HG02870 (cell line): ENCODE measurements around the gene THBS2.
"Not testable (repeated sequence)": the region's sequence is repeated elsewhere in the genome, so short reads cannot be mapped to it uniquely, and the experiment has no call there.

ENCODE experiments used
- ATAC-seq: cut with Tn5 transposase; IDR thresholded peaks from one replicate; pipeline ENCODE4 v1.9.1; 2021; ENCODE audit warnings: mild to moderate bottlenecking, moderate library complexity; ENCODE audit not compliant: unreplicated experiment

THBS2 gene

DNA sequence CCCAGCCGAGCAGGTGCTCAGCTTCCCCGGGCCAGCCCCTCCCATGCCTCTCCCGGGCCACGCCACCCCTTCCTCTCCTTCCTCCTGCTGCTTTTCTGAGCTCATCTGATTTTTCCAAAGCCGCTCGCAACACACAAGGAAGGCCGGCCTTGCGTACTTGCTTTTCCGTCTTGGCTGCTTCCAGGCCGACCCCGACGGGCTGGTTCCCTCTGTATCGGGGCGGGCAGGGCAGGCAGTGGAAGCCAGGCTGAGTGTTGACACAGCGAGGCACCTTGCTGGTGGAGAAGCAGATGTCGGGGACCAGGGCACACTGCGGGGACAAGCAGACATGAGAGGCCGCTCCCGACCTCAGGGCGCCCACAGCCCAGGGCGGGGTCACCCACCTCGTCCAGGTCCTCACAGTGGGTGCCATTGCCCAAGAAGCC lies 21.1 kb downstream of the THBS2 start:
- ATAC-seq, result no peak

DNA sequence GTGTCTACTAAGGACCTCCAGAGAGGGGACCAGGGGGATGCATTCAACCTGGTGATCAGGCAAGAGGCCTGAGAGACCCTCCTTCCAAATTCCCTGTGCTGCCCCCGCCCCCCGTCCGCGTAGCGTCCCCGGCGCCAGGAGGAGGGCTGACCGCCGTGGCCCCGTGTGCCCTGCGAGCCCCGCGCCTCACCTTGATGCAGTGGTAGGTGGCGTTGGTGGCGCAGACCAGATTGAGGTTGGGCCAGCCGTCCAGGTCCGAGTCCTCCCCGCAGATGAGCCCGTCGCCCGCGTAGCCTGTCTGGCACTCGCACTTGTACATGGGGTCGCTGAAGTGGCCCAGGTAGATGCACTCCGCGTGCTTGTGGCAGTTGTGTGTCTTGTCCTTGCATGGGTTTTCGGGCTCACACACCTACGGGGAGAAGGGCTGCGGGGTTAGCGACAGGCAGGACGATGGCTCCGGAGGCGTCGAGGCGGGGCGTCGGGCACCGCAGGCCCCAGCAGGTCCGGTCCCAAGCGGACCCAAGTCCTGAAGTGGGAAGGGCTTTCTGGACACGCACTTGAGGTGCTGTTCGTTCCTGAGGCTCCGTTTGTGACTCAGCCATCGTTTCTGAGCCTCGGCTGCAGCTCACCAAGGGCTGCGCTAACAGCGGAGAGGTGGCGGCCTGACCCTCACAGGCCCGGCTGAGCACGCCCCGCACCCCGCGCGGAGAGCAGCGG lies 21.7 kb downstream of the THBS2 start:
- no peak for ATAC-seq

DNA sequence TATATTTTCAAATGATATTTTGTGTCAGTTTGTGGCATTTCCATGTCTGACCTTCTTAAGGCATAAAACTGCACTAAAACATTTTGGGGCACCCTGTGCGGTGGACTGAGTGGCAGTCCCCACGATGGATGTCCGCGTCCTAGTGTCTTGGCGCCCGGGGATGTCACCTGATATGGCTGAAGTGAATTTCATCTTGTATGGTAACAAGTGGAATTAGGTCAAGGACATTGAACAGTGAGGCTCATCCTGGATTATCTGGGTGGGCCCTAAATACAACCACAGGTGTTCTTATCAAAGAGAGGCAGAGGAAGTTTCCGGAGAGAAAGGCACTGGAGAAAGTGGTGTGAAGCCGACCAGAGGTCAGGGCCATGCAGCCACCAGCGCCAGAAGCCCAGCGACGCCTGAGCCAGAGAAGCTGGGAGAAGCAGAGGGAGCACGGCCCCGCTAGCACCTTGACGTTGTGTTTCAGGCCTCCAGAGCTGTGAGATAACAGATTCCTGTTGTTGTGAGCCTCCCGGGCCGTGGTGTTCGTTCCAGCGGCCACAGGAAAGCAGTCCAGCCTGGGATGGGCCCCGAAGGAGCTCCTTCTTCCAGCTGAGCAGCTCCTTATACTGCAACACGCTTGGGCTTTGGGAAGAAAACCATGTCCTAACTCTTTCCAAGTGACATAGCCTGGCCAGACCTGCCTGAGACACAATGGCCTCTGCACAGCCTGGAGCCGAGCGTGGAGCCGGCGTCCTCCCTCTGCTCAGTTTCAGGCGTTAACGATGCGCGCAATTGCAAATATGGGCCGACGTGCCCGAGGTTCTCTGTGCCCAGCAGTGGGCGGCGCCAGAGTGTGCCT lies 22.5 kb downstream of the THBS2 start:
- ATAC-seq, result no peak

DNA sequence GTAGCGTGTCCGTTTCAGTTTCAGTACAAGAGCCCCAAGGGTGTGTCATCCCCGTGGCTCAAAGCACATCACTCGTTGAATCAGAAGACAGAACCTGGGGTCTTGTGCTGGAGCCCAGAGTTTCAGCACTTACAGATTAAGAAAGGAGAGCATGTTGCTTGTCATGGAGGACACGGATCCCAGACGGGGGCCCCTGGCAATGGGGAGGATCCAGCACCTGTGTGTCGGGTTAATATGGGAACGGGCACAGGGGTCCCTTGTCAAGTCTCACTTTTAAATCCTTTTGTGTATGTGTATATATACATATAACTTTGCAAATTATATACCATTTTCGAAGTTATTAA lies 23.4 kb downstream of the THBS2 start:
- no peak for ATAC-seq

DNA sequence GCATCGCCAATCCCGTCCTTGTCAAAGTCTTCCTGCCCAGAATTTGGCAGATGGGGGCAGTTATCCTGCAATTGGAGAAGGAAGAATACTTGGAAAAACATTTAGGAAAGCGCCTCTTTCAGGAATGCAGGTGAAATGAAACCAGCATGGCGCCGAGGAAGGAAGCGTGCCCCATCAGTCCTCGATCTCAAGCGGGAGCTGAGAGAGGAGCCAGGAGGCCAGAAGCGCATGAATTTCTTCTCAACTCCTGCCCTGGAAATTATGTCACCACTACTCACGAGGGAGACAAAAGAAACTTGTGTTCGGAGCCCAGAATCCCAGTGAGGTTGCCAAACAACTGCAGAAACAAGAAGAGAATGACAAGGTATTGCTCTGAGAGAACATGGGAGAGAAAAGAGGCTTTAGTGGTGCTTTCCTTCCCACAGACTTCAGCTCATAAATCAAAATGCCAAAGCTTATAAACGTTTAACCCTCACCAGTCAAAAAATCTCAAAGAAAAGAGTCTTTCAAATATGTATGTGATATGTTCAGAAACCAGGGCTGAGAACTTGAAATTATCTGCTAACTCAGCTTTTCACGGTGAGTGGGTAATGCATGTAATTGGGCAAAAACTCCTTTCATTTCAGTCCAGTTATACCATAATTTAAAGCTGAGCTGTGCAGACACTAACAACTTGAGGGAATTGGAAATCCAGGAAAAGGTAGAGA lies 23.9 kb downstream of the THBS2 start:
- ATAC-seq, result no peak

DNA sequence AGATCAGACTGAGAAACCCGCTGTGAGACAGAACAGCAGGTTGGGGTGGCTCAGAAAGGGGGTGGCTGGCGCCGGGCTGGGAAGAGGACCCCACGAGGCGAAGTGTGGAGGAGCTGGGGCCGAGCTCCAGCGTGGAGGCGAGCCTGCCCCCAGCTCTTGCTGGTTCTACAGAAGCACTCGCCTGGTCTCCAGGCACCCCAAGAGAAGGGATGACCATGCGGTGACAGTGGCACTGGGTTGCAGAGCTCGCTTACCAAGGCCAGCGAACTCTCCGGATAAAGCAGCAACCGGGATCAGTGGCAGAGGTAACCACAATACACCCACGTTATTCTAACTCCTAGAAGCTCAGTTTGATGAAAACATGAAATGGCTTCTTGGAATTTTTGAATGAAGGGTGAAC lies 26.5 kb downstream of the THBS2 start:
- ATAC-seq, result no peak

DNA sequence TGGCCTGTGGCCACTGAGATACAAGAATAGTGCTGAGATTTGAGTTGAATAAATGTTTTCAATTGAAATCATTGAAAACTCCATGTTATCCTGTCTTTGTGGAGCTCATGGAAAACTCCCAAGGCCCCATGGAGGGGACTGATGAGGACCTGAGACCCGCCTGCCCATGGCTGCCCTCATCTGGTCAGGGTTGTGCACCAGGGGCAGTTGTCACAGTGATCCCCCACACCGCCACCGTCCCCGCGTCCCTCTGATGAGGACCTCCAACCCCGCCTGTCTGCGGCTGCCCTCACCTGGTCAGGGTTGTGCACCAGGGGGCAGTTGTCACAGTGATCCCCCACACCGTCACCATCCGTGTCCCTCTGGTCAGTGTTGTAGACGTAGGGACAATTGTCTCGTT lies 27.8 kb downstream of the THBS2 start:
- no peak for ATAC-seq

DNA sequence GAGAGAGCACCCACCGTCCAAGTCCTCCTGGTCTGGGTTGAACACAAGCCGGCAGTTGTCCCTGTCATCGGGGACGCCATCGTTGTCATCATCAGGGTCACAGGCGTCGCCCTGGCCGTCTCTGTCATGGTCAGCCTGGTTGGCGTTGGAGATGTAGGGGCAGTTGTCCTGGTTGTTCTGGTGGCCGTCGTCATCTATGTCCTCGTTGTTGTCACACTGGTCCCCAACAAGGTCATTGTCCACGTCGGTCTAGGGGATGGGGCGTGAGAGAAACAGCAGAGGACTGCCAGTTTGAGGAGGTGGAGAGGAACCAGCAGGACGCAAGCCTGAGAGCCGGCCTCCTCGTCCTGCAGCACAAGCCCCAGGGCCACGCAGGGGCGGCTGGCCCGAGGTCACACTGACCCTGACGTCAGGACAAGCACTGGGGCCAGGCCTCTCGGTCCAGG lies 28.5 kb downstream of the THBS2 start:
- no peak for ATAC-seq

DNA sequence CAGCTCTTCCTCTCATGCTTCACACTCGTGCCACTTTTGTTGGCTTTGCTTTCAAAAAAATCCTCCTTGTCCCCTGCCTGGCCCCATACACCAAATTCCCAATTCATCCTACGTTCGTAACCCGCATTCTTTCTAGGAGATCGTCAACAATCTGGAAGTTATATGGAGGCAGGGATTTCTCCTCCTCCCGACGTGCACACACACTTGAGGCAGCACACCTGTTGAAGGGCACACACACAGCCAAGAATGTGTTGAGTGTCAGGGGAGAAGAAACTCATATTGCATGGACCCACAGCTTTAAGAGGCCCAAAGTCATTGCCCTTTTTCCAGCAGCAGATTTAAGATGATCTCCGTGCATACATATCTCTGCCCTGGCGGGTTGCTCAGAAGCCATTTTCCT lies 28.9 kb downstream of the THBS2 start:
- no peak for ATAC-seq

DNA sequence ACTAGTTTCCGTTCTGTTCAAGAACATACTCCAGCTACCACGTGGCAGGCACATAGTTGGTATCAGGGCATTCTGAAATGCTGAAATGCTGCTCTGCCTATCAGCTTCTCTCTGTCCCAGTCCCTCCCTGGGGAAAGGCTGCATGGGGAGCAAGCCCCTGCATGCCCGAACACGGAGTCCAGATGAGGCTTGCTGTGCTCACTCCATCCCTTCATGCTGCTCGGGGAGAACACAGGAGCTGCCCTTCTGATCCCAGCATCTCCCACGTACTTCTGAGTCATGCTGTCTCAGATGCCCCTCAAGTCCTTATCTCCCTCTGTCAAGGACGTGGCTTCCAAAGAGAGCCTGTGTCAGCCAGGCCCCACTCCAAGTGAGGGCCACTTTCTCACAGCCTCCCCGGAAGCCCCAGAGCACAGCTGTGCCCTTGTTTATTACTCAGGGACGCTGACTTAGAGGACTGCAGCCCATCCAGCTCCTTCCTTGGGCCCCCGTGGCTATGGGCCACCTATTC lies 29.4 kb downstream of the THBS2 start:
- no peak for ATAC-seq

DNA sequence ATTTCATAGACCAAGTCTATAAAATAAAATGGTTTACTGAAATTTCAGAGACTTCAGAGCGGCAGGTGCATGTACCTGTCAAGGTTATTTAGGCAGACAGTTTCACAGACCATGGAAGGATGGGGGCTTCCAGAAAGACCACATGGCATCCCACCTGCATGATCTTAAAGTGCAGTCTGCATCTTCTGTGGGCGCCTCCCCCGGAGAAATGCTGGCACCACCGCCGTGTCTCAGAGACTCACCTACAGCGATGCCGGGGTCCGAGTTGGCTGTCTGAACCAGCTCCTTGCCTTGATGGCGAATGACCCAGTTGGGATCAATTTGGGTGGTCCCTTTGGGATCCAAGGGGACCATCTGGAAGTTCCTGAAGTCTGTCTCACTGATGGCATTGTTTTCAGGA lies 30.6 kb downstream of the THBS2 start:
- ATAC-seq, result no peak

DNA sequence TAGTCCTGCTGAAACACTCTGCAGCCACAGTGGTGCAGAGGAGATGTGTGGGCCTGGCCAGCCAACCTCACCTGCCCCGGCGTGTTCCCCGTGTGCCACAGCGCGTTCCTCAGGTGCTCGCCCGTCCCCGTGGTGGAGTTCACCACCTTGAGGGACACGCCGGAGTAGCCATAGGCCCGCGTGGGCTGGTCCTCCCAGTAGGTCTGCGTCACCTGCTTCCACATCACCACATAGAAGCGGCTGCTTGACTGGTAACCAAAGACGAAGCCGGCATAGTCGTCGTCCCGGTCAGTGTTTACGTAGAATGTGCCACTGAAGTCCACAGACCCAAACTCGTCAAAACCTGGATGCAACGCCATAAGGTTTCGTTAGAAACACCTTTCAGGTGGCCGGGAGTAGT lies 31.5 kb downstream of the THBS2 start:
- ATAC-seq, result no peak

DNA sequence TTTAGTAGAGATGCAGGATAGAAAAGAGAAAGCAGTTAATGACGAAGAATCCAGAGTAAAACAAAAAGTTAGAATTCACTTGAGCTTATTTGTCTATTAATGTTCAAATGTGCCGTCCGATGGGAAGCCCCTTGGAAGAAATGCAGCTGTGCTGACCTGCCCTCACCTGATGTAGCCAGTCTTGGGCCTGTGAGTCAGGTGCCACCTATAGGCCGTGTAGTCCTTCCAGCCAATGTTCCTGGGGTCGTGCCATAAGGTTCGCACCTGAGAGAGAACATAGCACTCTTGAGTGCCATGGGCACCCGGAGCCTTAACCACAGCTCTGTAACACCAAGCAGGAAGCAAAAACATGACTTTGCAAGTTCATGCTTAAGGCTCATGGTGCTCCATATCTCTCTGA lies 32.4 kb downstream of the THBS2 start:
- ATAC-seq, result no peak

DNA sequence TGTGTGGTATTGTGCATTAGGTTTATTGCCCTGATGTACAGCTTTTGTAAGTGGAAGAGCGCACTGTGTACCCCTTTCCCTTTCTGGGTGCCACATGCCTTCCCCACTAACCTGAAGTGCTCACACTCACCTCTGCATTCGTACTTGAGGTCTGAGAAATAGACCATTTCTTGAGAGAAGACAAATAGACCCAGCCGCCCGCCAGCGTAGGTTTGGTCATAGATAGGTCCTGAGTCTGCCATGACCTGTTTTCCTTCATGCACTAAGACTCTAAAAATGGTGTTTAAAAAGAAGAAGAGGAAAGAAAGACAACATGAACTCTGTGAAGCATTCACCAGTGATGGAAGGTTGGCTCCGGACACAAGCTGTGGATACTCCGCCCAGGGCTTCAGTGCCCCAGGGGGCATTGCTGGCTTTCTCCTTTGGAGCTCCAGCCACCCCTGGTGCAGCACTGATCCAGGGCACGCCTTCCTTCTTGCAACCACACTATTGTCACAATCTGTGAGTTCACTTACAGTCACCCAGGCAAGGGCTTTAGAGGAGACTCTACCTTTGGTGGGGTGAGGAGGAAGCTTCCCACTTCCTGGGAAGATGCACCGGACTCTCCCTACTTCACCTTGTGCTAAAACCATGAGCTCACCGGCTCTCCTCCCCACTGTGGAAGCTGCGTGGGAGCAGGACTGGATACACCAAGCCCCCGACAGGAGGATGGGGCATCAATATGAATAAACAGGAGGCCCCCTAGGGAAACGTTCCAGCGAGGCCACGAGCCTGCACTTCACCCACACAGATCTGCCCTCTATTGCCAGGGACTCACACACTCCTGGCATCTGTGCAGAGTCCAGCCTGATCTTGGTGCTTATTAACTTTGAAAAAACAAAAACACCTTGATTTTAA lies 33.3 kb downstream of the THBS2 start:
- no peak for ATAC-seq

DNA sequence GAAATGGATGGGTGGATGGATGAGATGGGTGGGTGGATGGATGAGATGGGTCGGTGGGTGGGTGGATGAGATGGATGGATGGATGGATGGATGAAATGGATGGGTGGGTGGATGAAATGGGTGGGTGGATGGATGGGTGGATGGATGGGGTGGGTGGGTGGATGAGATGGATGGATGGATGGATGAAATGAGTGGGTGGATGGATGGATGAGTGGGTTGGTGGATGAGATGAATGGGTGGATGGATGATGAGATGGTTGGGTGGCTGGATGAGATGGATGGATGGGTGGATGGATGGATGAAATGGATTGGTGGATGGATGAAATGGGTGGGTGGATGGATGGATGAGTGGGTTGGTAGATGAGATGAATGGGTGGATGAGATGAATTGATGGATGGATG lies 35.7 kb downstream of the THBS2 start:
- ATAC-seq, result no peak

DNA sequence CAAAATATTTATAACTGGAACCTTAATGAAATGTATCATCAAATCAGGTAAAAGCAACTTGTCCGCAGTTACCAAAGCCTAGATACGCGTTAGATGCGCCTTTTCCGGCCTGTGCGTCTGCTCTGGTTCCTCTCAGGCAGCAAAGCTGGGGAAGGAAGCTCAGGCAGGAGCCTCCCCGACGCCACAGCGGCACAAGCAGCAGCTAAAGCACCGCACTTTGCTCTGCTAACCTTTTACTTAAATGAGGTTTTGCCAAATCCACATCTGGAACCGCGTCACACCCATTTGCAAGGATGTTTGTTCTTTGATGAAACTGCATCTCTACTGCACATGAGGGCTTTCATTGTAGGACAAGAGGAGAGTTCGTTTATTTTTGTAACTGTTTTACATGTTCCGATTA lies 36.8 kb downstream of the THBS2 start:
- ATAC-seq, result no peak

DNA sequence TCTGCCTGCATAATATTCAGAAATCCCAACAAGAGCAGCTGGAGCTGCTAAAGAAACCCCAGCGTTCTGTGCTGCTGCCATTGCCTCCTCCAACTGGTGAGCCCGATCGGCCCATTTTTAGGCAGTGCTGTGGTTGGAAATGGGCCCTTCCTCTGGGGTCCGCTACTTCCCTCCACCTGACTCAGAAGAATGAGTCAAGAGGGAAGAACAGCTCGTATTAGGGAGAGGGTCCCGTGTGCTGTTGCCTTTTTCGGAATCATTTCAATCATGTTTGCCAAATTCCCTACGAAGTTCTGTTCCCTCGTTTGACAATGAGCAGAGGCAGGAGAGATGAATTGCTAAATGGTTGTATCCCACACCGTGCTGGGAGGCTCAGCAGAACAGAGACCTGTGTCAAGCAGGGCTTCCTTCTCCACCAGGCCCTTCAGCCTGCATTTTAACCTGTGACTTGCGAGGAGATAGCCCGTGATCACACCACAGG lies 38.4 kb downstream of the THBS2 start:
- ATAC-seq, result no peak

DNA sequence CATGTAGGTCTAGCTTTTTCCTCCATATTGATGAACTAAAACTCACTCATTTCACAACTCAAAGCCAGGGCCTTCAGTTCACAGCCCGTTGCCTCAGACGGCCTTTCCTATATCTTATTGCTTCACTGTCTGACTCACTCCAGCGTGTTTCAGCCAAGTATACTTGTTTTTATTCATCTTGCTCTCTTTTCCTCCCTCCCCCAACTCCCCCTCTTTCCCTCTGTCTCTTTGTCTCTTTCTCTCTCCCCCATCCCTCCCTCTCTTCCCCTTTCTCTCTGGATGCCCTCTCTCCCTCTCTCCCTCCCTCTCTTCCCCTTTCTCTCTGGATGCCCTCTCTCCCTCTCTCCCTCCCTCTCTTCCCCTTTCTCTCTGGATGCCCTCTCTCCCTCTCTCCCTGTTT lies 38.9 kb downstream of the THBS2 start:
- not testable (repeated sequence) for ATAC-seq

DNA sequence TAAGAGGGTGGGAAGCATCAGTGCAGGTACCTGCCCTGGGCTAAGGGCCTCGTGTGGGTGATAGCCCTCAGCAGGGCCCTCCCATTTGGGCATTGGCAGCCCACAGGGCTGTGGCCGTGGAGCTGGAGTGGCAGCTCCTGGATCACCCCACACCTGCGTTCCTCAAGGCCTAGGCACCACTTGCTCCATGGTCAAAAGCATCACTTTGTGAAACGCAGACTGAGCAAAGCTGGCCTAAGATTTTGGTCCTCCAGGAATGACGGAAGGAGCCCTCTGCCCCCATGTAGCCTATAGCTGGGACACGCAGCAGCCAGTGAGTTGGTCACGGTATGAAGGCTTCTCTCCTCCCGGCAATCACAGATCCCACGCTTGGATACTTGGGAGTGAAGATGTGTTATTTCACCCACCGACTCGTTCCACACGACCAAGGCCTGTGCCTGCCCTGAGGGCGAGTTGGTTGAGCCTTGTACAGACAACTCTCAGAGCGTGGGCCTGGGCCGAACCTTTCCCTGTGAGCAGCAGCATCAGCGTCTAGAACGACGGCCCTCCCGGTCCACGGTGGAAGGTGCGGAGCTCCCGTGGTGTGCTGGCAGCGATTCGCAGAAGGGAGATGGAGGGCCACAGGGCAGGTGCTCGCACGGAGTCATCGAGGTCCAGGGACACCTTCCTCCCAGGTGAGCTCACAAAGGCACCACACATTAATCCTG lies 39.7 kb downstream of the THBS2 start:
- ATAC-seq, result no peak
